Measurements from ENCODE around the gene LGALS9.
"Not testable (repeated sequence)": the region's sequence is repeated elsewhere in the genome, so short reads cannot be mapped to it uniquely, and the experiment has no call there.

LGALS9 gene

DNA sequence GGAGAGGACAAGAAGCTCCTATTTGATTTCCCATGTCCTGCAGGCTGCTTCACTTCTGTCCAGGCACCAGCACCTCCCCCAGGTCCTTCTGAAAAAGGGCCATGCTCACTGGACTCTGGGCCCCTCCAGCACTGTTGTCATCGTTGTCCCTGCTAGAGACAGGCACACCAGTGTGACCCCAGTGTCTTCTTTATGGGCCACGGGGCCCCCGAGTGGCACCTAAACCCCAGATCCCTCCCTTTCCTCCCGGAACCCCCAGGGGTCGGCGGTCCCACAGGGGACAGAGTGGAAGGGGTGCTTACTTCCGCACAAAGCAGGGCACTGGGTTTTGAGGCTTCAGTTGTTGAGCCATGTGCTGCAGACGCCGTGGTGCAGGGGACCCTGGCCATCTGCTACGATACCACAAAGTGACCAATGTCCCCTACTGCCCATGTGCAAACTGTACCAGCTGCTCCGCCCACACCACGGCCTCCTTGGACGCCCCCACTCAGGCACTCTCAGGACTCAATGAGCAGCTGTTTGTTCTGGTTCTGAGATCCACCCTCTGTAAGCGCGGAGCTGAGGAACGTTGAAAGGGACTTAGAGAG lies 24.6 kb downstream of the LGALS9 start:
- DNase-seq = not testable (repeated sequence)

GRCh38 chr17:27656620-27657019 lies 25.6 kb downstream of the LGALS9 start:
- not testable (repeated sequence) for DNase-seq

GRCh38 chr17:27657620-27658019 lies 26.6 kb downstream of the LGALS9 start:
- DNase-seq = peak; percentile 10

DNA sequence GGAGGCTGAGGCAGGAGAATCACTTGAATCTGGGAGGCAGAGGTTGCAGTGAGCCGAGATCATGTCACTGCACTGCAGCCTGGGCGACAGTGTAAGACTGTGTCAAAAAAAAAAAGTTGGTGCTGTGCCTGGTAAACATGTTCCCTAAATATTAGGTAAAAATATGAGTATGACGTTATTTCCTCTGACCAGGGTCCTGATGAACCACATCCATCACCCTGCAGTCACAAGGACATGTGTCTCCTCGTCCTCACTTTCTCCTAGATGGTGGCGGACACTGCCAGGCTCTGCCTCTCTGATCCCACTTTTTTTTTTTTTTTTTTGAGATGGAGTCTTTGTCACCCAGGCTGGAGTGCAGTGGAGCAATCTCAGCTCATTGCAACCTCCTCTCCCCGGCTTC lies 28.7 kb downstream of the LGALS9 start:
- no peak for DNase-seq

- no peak for DNase-seq
Observed at GRCh38 chr17:27660436-27660835, 29.4 kb downstream of the LGALS9 start.

DNA sequence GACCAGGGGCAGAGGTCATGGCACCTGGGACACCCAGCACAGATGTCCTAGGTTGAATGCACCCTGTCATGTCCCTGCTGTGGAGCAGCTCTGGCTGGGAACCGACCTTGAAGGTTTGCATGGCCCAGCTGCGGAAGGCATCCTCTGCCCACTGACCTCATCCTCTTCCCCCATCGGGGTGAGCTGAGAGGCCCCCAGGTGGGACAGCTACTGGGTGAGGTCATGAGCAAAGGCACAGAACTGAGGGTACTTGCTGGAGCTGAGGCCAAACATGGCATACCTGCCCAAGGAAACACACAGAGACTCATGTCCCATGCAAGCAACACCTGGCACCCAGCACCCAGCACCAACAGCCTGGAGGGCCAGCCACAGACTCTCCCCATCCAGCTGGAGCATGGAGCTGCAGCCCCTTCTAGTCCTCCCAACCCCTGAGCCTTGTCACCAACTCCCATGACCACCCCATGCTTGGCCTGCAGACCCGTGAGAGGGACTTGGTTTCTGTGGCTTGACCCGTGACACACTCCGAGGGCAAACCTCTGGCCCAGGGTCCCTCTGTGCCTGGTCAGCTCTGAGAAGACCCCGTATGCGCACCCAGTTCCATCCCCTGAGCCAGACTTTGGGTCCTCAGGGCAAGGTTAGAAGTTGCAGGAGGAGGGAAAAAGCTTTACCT lies 33.1 kb downstream of the LGALS9 start:
- no peak for DNase-seq

- DNase-seq = no peak
Observed at GRCh38 chr17:27664606-27664965, 33.6 kb downstream of the LGALS9 start.

GRCh38 chr17:27665549-27665948 lies 34.6 kb downstream of the LGALS9 start:
- DNase-seq = no peak

GRCh38 chr17:27666270-27666669 lies 35.3 kb downstream of the LGALS9 start:
- DNase-seq = not testable (repeated sequence)

- DNase-seq = no peak
Observed at GRCh38 chr17:27666831-27667560, 36.0 kb downstream of the LGALS9 start.

- DNase-seq = no peak
Observed at GRCh38 chr17:27667656-27668487, 36.9 kb downstream of the LGALS9 start.

- DNase-seq = no peak
Observed at GRCh38 chr17:27668488-27668823, 37.5 kb downstream of the LGALS9 start.

DNA sequence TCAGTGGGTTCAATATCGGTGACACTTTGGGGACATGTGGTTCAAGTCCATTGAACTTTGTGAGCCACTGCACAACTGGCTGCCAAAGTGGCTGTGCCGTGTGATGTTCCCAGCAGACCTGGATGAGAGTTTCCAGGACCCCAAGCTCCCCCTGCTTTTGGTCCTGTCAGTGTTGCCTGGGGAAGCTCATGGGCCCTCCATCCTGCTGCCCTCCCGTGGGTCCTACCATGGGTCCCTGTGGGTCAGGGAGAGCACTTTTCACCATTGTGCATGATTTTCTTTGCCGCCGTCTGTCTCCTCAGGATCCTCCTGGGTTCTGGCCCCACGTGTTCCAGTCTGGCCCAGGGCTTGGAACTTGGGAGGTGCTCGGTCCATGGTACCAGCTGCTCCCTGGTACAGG lies 38.1 kb downstream of the LGALS9 start:
- DNase-seq = no peak

DNA sequence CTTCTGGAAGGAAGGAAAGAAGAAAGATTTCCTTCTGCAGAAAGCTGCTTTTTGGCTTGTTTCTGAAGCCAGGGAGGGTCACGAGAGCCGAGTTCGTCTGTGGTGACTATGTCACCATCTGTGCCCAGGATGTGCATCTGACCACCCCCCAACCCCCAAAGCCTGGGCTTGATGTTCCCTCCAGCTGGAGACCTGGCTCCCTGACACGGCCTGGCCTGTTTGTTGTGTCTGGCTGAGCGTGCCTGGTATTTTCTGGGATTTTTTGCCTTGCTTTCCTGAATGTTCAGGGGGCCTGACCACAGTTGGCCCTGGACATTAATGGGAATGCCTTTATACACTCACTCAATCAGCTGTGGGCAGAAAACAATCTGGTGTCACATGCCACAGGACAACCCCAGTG lies 38.9 kb downstream of the LGALS9 start:
- no peak for DNase-seq

GRCh38 chr17:27670791-27671590 lies 40.0 kb downstream of the LGALS9 start:
- DNase-seq = no peak

DNA sequence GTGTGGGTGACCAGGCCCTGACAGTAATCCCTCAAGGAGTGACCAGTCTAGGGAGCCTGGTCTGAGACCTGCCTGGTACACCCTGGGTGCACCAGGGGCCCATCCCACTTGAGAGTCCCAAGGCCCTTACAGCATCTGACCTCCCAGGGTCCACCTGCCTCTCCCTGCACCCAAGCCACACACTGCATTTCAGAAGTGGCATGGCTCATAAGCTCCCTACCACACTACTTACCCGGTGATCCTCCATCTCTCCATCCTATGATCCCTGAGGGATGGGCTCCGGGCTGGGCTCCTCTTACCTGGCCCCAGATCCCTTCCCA lies 40.6 kb downstream of the LGALS9 start:
- DNase-seq = no peak

- DNase-seq = not testable (repeated sequence)
Observed at GRCh38 chr17:27671977-27672480, 41.0 kb downstream of the LGALS9 start.

DNA sequence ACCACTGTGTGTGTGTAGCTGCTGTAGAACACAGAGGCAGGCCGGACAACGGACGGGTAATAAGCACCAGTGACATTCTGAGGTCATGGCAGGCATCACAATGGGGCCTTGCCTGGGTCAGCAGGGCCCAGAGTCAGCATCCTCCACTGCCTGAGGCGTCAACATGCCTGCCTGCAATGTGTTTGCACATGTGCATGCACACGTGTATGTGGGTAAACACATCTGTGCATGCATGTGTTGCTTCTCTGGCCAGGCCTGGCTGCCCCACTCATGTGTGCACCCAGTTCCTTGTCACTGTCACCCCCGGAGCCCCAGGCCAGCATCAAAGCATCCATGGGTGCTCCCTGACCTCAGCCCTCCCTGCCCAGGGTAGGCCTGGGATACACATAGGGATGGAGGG lies 43.3 kb downstream of the LGALS9 start:
- no peak for DNase-seq

DNA sequence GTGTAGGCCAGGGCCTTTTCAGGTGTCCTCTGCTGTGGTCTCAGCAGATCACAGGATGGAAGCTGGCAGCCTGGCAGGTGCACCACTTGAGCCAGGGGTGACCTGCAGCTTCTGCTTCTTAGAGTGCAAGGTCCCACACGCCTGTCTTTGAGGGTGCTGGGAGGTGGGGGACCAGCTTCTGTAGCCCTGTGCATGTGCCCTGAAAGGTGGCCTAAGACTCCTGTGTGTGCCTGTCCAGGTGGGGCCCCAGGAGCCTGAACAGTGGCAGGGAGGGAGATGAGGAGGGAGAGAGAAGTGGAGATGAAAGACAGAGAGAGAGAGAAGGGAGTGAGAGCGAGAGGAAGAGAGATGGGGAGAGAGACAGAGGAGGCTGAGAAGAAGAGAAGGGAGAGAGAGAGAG lies 46.2 kb downstream of the LGALS9 start:
- no peak for DNase-seq

- DNase-seq = not testable (repeated sequence)
Observed at GRCh38 chr17:27686322-27686721, 55.3 kb downstream of the LGALS9 start.

GRCh38 chr17:27690882-27691281 lies 59.9 kb downstream of the LGALS9 start:
- no peak for DNase-seq

DNA sequence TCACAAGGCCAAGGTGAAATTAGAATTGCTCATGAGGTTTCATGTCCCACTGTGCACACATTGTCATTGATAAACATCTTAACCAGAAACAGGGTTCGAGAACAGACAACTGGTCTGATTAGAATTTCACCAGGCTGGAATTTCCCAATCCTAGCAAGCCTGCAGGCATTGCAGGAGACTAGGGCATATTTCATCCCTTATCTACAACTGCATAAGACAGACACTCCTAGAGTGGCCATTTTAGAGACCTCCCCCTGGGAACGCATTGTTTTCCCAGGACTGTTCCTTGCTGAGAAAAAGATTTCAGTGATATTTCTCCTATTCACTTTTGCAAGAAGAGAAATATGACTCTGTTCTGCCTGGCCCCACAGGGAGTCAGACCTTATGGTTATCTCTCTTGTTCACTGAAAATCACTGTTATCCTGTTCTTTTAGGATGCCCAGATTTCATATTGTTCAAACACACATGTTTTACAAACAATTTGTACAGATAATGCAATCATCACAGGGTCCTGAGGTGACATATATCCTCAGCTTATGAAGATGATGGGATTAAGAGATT lies 64.3 kb downstream of the LGALS9 start:
- not testable (repeated sequence) for DNase-seq

All from fibroblast of upper back skin (primary cell).